CD14-positive monocyte (primary cell): ENCODE results near the gene B4GALT1. TPM values are rescaled to one million over a fixed set of nuclear protein-coding genes. Genes with fewer than 3 reads are reported as not detected.

ENCODE experiments used
- DNase-seq, 3 donors: peaks; one replicate each; pipeline ENCODE4 v3.0.0-alpha.2; 2011 to 2022
- H2AFZ ChIP-seq: 2 replicates; pipeline ENCODE4 v1.6.0; 2012; ENCODE audit warnings: mild to moderate bottlenecking, low read depth, low read length, inconsistent platforms; ENCODE audit not compliant: insufficient read depth, poor library complexity, severe bottlenecking
- H3K27ac ChIP-seq, 2 donors: 1 replicate in 1 of 2; 2 replicates in 1 of 2; pipeline ENCODE4 v1.5.1; 2012 to 2013; ENCODE audit warnings: low read length in 2 of 2, control low read depth in 1 of 2, inconsistent platforms in 1 of 2, low read depth in 1 of 2, mild to moderate bottlenecking in 1 of 2
- H3K27me3 ChIP-seq, 2 donors: one replicate each; pipeline versions ENCODE4 v1.6.0 to v1.6.1; 2011 to 2013; ENCODE audit warnings: low read length in 2 of 2; ENCODE audit not compliant: control insufficient read depth in 2 of 2, insufficient read depth in 2 of 2
- H3K36me3 ChIP-seq, 2 donors: replicated peaks in 1 of 2; 1 replicate in 1 of 2; 2 replicates in 1 of 2; pipeline versions ENCODE4 v1.5.1 to v1.6.1; 2012 to 2013; ENCODE audit warnings: low read length in 2 of 2, control low read depth in 1 of 2, inconsistent platforms in 1 of 2, mild to moderate bottlenecking in 1 of 2; ENCODE audit not compliant: insufficient read depth in 2 of 2, control insufficient read depth in 1 of 2
- H3K4me1 ChIP-seq, 2 donors: 1 replicate in 1 of 2; 2 replicates in 1 of 2; pipeline versions ENCODE4 v1.5.1 to v1.6.1; 2012 to 2013; ENCODE audit warnings: low read length in 2 of 2, control low read depth in 1 of 2, inconsistent platforms in 1 of 2, mild to moderate bottlenecking in 1 of 2, moderate library complexity in 1 of 2; ENCODE audit not compliant: insufficient read depth in 2 of 2, control insufficient read depth in 1 of 2
- H3K4me2 ChIP-seq: replicated peaks from 2 replicates; pipeline ENCODE3; 2012; ENCODE audit warnings: low read length, moderate library complexity, mild to moderate bottlenecking; ENCODE audit not compliant: poor library complexity, severe bottlenecking; ENCODE audit errors: extremely low read depth
- H3K4me3 ChIP-seq, 3 experiments: fragments of 200-600 bp in 1 of 3; sonication (generic) in 1 of 3; replicated peaks in 1 of 3; 1 replicate in 2 of 3; 2 replicates in 1 of 3; pipeline ENCODE4 v1.5.1; 2011 to 2013; ENCODE audit warnings: low read length in 3 of 3, mild to moderate bottlenecking in 3 of 3, control low read depth in 2 of 3, low read depth in 2 of 3, inconsistent platforms in 1 of 3, moderate library complexity in 1 of 3
- H3K79me2 ChIP-seq: 2 replicates; pipeline ENCODE4 v1.6.0; 2012; ENCODE audit warnings: mild to moderate bottlenecking, control low read depth, inconsistent platforms, low read length, moderate library complexity; ENCODE audit not compliant: insufficient read depth
- H3K9ac ChIP-seq: 2 replicates; pipeline ENCODE4 v1.6.0; 2017; ENCODE audit warnings: low read length, mild to moderate bottlenecking; ENCODE audit not compliant: insufficient read depth, poor library complexity, severe bottlenecking
- H3K9me3 ChIP-seq, 2 donors: replicated peaks in 1 of 2; 1 replicate in 1 of 2; 2 replicates in 1 of 2; pipeline versions ENCODE4 v1.5.1 to v1.6.1; 2012 to 2013; ENCODE audit warnings: low read length in 2 of 2, control low read depth in 1 of 2; ENCODE audit not compliant: control insufficient read depth in 1 of 2, insufficient read depth in 1 of 2
- H4K20me1 ChIP-seq: 2 replicates; pipeline ENCODE4 v1.6.0; 2012; ENCODE audit warnings: mild to moderate bottlenecking, low read length, control low read depth, moderate library complexity; ENCODE audit not compliant: insufficient read depth
- H3K27ac Mint-ChIP-seq, 7 donors: one replicate each; pipeline ENCODE4 v1.8.0; 2020; ENCODE audit warnings: mild to moderate bottlenecking in 7 of 7, mixed read lengths in 7 of 7, moderate library complexity in 6 of 7, inconsistent platforms in 2 of 7
- H3K27me3 Mint-ChIP-seq, 3 donors: one replicate each; pipeline ENCODE4 v1.8.0; 2021 to 2022; ENCODE audit warnings: low read depth in 3 of 3, mild to moderate bottlenecking in 3 of 3, mixed read lengths in 3 of 3, moderate library complexity in 3 of 3, inconsistent platforms in 1 of 3
- H3K36me3 Mint-ChIP-seq, 2 donors: one replicate each; pipeline ENCODE4 v1.8.0; 2020; ENCODE audit warnings: mixed read lengths in 2 of 2, inconsistent platforms in 1 of 2, mild to moderate bottlenecking in 1 of 2
- H3K4me1 Mint-ChIP-seq: one replicate; pipeline ENCODE4 v1.8.0; 2020; ENCODE audit warnings: mild to moderate bottlenecking, mixed read lengths
- H3K4me3 Mint-ChIP-seq, 2 donors: one replicate each; pipeline ENCODE4 v1.8.0; 2020; ENCODE audit warnings: mild to moderate bottlenecking in 2 of 2, mixed read lengths in 2 of 2, moderate library complexity in 1 of 2
- H3K9me3 Mint-ChIP-seq, 7 donors: one replicate each; pipeline ENCODE4 v1.8.0; 2020 to 2022; ENCODE audit warnings: mixed read lengths in 7 of 7, mild to moderate bottlenecking in 6 of 7, moderate library complexity in 6 of 7, inconsistent platforms in 2 of 7
- WGBS: methylation state at CpG from one replicate; pipeline ENCODE4 v1.1.5; 2013; ENCODE audit warnings: missing lambda C conversion rate; ENCODE audit not compliant: insufficient coverage; 5-methylcytosine and 5-hydroxymethylcytosine counted together
- intact Hi-C, 2 donors: fragments of 100-400 bp; cut with micrococcal nuclease; formaldehyde crosslinking; loops; one replicate each; pipeline versions ENCODE4 v1.15.0 to v1.15.1; 2023
- polyA plus RNA-seq, 3 donors: library from polyadenylated mRNA; depleted of rRNA in 1 of 3; unstranded in 2 of 3; stranded (reverse) in 1 of 3; fragments of 300-500 nt in 2 of 3; fragments of >200 nt in 1 of 3; fragmentation: Illumina TruSeq in 2 of 3; gene quantifications; 1 replicate in 2 of 3; 2 replicates in 1 of 3; pipeline ENCODE4 v1.2.3, GENCODE V29; 2012 to 2021
- TF ChIP-seq, protein P1 (sequence below): fragments of 200-600 bp; IDR thresholded peaks from one replicate; pipeline ENCODE4 v1.8.0; 2022; ENCODE audit warnings: antibody characterized with exemption, mild to moderate bottlenecking

The B4GALT1 gene
- polyA plus RNA-seq, 3 donors, result 27.6 to 53.7 (median 38.6) TPM

DNA sequence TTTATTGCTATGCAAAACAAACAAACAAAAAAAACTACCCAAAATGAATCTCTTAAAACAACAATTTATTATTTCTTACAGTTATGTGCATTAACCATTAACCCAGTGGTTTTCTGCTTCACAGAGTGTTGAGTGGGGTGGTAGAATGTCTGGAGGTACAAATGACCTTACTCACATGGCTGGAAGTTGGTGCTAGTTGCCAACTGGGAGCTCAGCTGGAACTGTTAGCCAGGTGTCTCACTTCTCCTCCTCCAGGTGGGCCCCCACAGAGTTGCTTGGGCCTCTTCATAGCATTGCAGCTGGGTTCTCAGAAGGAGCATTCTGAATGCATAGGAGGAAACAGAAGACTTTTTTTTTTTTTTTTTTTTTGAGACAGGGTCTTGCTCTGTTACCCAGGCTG is 10.5 kb upstream of the B4GALT1 start:
- H3K4me3 ChIP-seq, result no peak overlapping the region
- Mint-ChIP-seq H3K9me3 (peaks cover 0 to 4% (median 0%) of the 10 kb centered on the region in 7 donors), H3K27ac (no peak overlapping the region), H3K27me3 (peaks cover 0 to 2% (median 0%) of the 10 kb centered on the region in 3 donors), H3K4me1 (peaks cover 6% of the 10 kb centered on the region), H3K4me3 (no peak overlapping the region), H3K36me3 (no peaks in the 10 kb centered on the region)
- TF ChIP-seq, protein P1, sequence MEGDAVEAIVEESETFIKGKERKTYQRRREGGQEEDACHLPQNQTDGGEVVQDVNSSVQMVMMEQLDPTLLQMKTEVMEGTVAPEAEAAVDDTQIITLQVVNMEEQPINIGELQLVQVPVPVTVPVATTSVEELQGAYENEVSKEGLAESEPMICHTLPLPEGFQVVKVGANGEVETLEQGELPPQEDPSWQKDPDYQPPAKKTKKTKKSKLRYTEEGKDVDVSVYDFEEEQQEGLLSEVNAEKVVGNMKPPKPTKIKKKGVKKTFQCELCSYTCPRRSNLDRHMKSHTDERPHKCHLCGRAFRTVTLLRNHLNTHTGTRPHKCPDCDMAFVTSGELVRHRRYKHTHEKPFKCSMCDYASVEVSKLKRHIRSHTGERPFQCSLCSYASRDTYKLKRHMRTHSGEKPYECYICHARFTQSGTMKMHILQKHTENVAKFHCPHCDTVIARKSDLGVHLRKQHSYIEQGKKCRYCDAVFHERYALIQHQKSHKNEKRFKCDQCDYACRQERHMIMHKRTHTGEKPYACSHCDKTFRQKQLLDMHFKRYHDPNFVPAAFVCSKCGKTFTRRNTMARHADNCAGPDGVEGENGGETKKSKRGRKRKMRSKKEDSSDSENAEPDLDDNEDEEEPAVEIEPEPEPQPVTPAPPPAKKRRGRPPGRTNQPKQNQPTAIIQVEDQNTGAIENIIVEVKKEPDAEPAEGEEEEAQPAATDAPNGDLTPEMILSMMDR, result no peak
- H3K9me3 ChIP-seq, result no peaks in the 10 kb centered on the region
- H3K4me1 ChIP-seq, result peaks cover 0 to 4% of the 10 kb centered on the region in 2 donors
- no peaks in the 10 kb centered on the region for H3K79me2 ChIP-seq
- no peaks in the 10 kb centered on the region for H3K27me3 ChIP-seq
- no peak for DNase-seq
- no peak overlapping the region for H3K27ac ChIP-seq
- H2AFZ ChIP-seq, result no peak overlapping the region
- no peaks in the 10 kb centered on the region for H3K36me3 ChIP-seq
- H3K4me2 ChIP-seq, result no peak overlapping the region
- intact Hi-C loops, result loop anchor here in 1 of 2 donors (10.0 kb wide), 1 partner anchor 47 kb away; no protein-coding TSS in a partner anchor
- no peaks in the 10 kb centered on the region for H4K20me1 ChIP-seq
- no peak overlapping the region for H3K9ac ChIP-seq

DNA sequence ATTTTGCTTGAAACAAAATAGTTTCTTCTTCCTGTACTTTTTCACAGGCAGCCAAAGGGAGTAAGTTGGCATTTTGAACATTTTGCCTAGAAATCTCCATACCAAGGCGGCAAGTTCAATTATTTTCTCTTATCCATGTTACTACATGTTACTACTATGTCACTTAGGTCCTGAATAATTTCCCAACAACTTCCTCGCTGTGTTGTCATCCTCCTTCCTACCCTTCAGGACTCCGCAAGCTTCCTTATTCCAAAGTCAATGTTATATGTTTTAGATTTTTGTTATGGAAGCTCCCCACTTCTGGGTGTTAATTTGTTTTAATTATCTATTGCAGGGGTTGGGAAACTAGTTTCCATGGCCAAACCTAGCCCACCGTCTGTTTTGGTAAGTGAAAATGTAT is 9.9 kb upstream of the B4GALT1 start:
- Mint-ChIP-seq H3K9me3 (peaks cover 0 to 4% (median 0%) of the 10 kb centered on the region in 7 donors), H3K27me3 (peaks cover 0 to 2% (median 0%) of the 10 kb centered on the region in 3 donors), H3K36me3 (no peaks in the 10 kb centered on the region), H3K4me1 (peaks cover 10% of the 10 kb centered on the region), H3K4me3 (no peak overlapping the region), H3K27ac (no peak overlapping the region)
- no peaks in the 10 kb centered on the region for H3K9me3 ChIP-seq
- H3K27me3 ChIP-seq, result no peaks in the 10 kb centered on the region
- no peaks in the 10 kb centered on the region for H3K79me2 ChIP-seq
- WGBS, result 100% methylated on average over 1 of the region's 4 CpGs
- H3K36me3 ChIP-seq, result no peaks in the 10 kb centered on the region
- no peak overlapping the region for H3K27ac ChIP-seq
- no peaks in the 10 kb centered on the region for H4K20me1 ChIP-seq
- H3K9ac ChIP-seq, result no peak overlapping the region
- intact Hi-C loops, result loop anchor here in 1 of 2 donors (10.0 kb wide), 1 partner anchor 48 kb away; no protein-coding TSS in a partner anchor
- peak in 1 of 3 donors; percentile 26 for DNase-seq
- H3K4me1 ChIP-seq, result peaks cover 0 to 4% of the 10 kb centered on the region in 2 donors
- TF ChIP-seq, protein P1, result no peak
- H3K4me2 ChIP-seq, result no peak overlapping the region
- no peak overlapping the region for H2AFZ ChIP-seq
- H3K4me3 ChIP-seq, result no peak overlapping the region
